HG02970 (cell line): Measurements from ENCODE around the gene AVP.
"Not testable (repeated sequence)": the region's sequence is repeated elsewhere in the genome, so short reads cannot be mapped to it uniquely, and the experiment has no call there.

Experiments used
- ATAC-seq: cut with Tn5 transposase; IDR thresholded peaks from one replicate; pipeline ENCODE4 v1.9.1; 2021; ENCODE audit warnings: mild to moderate bottlenecking, moderate library complexity, moderate number of reproducible peaks; ENCODE audit not compliant: unreplicated experiment, low FRiP score

AVP gene, protein sequence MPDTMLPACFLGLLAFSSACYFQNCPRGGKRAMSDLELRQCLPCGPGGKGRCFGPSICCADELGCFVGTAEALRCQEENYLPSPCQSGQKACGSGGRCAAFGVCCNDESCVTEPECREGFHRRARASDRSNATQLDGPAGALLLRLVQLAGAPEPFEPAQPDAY

GRCh38 chr20:3084283-3084985, at the start of gene AVP:
AVP (minus strand) TSS chr20:3084724; CDS start chr20:3084674, 50 bp downstream.
- ATAC-seq, result no peak

GRCh38 chr20:3134151-3134550, 49.6 kb upstream of the AVP start:
- ATAC-seq, result no peak

GRCh38 chr20:3133155-3133554, 48.6 kb upstream of the AVP start:
- ATAC-seq, result no peak

DNA sequence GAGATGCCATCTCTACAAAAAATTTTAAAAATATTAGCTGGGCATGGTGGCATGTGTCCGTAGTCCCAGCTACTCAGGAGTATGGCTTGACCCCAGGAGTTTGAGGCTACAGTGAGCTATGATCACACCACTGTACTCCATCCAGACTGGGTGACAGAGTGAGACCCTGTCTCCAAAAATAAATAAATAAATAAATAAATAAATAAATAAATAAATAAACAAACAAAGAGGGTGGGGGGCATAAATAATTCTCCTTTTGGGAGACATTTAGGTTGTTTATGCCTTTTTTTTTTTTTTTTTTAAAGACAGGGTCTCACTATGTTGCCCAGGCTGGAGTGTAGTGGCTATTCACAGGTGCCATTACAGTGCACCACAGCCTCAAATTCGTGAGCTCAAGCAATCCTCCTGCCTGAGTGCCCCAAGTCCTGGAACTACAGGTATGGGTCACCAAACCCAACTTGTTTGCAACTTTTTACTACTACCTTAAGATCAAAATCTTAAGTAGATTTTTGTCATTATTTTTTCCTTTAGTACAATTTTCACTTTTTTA, 45.6 kb upstream of the AVP start:
- no peak for ATAC-seq

GRCh38 chr20:3129094-3129493, 44.6 kb upstream of the AVP start:
- ATAC-seq, result no peak

DNA sequence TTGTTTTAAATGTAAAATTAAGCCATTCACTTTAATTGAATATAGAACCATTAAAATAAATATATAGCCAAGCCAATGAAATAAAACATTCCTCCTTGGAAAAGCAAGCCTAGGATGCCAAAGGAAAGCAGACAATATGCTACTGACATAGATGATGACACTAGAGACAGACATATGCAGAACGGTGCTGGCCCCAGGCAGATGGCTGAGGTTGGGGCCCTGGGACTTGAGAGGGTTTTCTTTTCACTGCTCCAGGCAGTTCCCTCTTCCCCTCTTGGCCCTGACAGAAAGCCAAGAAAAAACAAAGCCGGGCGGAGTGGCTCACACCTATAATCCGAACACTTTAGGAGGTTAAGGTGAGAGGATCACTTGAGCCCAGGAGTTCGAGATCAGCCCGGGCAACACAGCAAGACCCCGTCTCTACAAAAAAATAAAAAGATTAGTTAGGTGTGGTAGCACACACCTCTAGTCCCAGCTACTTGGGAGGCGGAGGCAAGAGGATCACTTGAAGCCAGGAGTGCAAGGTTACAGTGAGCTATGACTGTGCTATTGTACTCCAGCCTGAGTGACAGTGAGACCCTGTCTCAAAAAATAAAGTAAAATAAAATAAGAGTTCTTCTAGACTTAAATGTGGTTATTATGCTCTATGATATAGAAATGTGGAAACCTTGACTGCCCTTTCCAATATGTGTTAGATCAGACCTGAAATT, 43.9 kb upstream of the AVP start:
- no peak for ATAC-seq

GRCh38 chr20:3126527-3126859, 42.0 kb upstream of the AVP start:
- ATAC-seq, result no peak

GRCh38 chr20:3125776-3126526, 41.4 kb upstream of the AVP start:
- ATAC-seq, result not testable (repeated sequence)

- not testable (repeated sequence) for ATAC-seq
Observed at GRCh38 chr20:3124773-3125560, 40.4 kb upstream of the AVP start.

DNA sequence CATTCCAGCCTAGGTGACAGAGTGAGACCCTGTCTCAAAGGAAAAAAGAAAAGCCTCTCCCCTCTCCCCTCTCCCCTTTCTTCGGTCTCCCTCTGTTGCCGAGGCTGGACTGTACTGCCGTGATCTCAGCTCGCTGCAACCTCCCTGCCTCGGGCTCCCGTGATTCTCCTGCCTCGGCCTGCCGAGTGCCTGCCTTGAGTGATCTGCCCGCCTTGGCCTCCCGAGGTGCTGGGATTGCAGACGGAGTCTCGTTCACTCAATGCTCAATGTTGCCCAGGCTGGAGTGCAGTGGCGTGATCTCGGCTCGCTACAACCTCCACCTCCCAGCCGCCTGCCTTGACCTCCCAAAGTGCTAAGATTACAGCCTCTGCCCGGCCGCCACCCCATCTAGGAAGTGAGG, 39.6 kb upstream of the AVP start:
- ATAC-seq, result not testable (repeated sequence)

- no peak for ATAC-seq
Observed at GRCh38 chr20:3123542-3123941, 39.0 kb upstream of the AVP start.

DNA sequence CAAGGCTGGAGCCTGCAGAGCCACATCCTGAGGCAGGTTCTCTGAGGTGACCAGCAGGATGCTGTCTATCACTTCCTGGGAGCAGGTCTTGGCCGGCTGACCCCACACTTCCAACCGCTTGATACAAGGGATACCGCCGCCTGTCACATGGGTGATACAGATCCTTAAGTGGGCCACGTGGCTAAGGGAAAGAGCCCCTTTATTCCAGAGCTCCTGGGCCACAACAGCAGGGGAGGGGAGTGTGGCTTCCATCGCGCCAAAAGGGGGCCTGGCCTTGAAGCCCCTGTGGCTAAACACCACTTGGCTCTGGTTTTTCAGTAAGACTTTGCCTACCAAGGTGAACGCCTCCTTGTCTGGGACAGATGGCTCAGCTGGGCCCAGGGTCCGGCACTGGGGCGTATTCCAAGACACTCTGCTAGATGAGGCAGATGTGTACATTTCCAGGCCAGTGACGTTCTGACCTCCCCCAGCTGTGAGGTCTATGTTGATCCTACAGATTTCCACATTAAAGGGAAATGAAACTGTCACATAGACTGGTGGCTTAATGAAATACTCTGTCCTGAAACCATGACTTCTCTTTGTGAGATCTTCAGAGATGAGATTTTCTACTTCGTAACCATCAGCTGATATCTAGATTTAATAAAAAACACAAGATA, 37.6 kb upstream of the AVP start:
- no peak for ATAC-seq

- no peak for ATAC-seq
Observed at GRCh38 chr20:3121271-3121911, 36.9 kb upstream of the AVP start.

GRCh38 chr20:3119044-3119443, 34.5 kb upstream of the AVP start:
- no peak for ATAC-seq

GRCh38 chr20:3117839-3118379, 33.4 kb upstream of the AVP start:
- not testable (repeated sequence) for ATAC-seq

- no peak for ATAC-seq
Observed at GRCh38 chr20:3116341-3116740, 31.8 kb upstream of the AVP start.

GRCh38 chr20:3115190-3116107, 30.9 kb upstream of the AVP start:
- no peak for ATAC-seq

DNA sequence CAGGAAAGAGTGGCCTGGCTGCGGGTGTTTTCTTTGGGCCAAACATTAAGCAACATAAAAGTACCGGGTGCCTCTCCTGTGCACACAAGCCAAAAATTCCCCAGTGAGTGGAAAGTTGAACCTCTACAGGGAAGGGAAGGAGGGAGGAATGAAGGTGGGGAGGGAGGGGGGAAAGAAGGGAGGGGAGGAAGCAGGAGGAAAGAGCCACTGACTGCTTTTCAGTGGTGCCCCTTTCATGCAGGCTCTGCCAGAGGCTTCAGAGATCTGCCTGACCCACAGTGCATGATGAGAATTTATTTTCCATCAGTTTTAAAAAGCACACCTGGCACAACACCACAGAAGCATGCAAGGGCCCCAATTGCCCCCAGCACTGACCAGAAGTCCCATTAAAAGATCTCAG, 27.5 kb upstream of the AVP start:
- no peak for ATAC-seq
